HG03103 (cell line): Measurements from ENCODE around the gene SLC35C1.

Experiments used
- ATAC-seq: cut with Tn5 transposase; IDR thresholded peaks from one replicate; pipeline ENCODE4 v1.9.1; 2021; ENCODE audit warnings: low read depth; ENCODE audit not compliant: unreplicated experiment

Gene SLC35C1

GRCh38 chr11:45860764-45861510 is 56.0 kb downstream of the SLC35C1 start:
- ATAC-seq, result no peak
